Fibroblast of peridontal ligament (primary cell): ENCODE measurements around the gene ZNF714.
"Not testable (repeated sequence)": the region's sequence is repeated elsewhere in the genome, so short reads cannot be mapped to it uniquely, and the experiment has no call there.

Experiments
- DNase-seq: peaks from one replicate; pipeline ENCODE4 v3.0.0-alpha.2; 2010; ENCODE audit errors: extremely low read depth

ZNF714 gene

GRCh38 chr19:21130097-21130775, 48.2 kb downstream of the ZNF714 start:
- no peak for DNase-seq

- DNase-seq: no peak
Measured at GRCh38 chr19:21133633-21134032, 51.6 kb downstream of the ZNF714 start.

- no peak for DNase-seq
Measured at GRCh38 chr19:21134934-21135366, 52.9 kb downstream of the ZNF714 start.

DNA sequence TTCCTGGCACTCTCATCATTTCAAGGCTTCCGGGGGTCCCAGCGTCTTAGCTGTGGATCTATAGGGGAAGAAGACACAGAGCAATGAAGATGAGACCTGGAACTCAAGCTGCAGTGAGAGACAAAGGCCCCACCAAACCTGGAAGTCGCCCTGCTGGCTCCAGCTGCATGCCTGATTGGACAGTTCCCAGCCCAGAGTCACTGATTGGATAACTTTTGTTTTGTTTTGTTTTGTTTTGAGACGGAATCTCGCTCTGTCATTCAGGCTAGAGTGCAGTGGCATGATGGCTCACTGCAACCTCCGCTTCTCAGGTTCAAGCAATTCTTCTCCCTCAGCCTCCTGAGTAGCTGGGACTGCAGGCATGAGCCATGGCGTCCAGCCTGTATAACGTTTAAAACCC, 53.4 kb downstream of the ZNF714 start:
- DNase-seq: no peak

- no peak for DNase-seq
Measured at GRCh38 chr19:21138130-21138529, 56.1 kb downstream of the ZNF714 start.

GRCh38 chr19:21141006-21141405, 59.0 kb downstream of the ZNF714 start:
- DNase-seq: not testable (repeated sequence)

DNA sequence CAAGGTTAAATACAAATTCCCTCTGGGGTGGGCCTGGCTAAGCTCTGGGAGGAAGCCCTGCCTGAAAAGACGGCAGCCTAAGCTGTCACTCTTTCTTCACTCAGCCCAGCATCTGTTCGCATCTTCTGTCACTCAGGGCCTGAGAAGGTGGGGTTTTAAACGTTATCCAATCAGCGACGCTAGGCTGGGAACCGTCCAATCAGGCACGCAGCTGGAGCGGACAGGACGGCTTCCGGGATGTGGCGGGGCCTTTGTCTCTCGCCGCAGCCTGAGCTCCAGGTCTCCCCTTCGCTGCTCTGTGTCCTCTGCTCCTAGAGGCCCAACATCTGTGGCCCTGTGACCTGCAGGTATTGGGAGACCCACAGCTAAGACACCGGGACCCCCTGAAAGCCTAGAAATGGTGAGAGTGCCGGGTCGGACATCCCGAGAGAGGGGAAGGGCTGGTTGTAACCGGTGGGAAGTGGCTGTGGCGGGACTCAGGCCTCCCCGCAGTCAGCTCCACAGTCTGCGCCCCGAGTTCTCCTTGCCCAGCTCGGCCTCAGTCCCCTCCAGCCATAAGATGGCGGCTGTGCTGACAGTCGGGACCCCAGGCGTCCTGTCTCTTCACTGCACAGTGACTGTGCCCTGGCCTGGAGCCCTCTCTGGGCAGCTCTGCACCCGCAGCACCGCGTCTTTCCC, 59.9 kb downstream of the ZNF714 start, which contains the start of gene ZNF431:
ZNF431 (plus strand) TSS at position 254 of the 678 bp plus-strand sequence; CDS start at position 398, 144 bp downstream.
- DNase-seq: peak; percentile 94

GRCh38 chr19:21143428-21143827, 61.4 kb downstream of the ZNF714 start:
- DNase-seq: no peak

GRCh38 chr19:21143854-21144253, 61.9 kb downstream of the ZNF714 start:
- no peak for DNase-seq

DNA sequence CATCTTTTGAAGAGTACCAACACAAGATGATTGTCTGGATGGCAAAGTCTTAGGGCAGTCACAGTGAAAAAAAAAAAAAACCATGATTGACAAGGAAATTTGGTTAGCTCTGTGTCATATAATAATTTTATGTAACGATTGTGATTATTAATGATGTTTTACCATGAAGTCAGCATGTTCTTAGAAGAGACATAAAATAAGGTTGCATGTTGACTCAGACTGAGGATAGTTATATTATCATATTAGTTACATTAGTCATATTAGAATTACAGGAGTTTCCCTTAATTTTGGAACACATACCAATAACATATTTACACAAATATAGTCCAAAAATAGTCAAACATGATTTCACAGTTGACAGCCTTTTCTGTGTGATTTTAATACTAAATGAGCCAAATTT, 65.5 kb downstream of the ZNF714 start:
- no peak for DNase-seq

GRCh38 chr19:21148681-21149080, 66.7 kb downstream of the ZNF714 start:
- DNase-seq: no peak

GRCh38 chr19:21149877-21150276, 67.9 kb downstream of the ZNF714 start:
- DNase-seq: no peak

DNA sequence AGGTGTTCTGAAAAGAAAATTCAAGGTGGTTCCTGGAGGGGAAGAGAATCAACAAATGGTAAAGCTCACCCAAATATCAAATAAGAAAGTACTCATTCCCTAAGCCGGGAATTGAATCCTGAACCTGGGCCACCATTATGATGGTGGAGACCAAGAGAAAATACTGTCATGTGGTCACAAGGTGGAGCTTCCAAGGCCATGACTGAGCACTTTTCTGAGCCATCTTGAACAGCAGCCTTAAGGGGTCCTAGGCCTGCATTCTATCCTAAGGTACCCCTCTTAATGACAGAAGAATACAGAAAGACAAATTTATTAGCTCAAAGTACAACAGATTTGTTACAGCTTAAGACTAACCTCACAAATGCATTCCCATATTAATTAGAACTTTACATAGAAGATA, 69.5 kb downstream of the ZNF714 start:
- no peak for DNase-seq

- peak; percentile 34 for DNase-seq
Measured at GRCh38 chr19:21158523-21159135, 76.6 kb downstream of the ZNF714 start.

DNA sequence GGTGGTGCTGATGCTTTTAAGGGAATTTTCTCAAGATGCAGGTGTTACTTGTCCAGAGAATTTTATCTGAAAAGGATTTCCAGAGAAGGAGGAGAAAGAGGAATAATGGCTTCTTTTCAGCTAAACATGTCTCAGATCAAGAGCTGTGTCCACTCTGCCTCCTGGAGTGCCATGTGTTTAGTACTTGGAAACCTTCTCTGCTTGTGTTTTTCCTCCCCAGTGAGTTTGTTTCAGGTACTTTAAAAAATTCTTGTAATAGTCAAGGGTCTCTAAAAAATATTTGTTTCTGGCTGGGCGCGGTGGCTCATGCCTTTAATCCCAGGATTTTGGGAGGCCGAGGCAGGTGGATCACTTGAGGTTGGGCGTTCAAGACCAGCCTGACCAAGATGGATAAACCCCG, 82.5 kb downstream of the ZNF714 start:
- DNase-seq: no peak

DNA sequence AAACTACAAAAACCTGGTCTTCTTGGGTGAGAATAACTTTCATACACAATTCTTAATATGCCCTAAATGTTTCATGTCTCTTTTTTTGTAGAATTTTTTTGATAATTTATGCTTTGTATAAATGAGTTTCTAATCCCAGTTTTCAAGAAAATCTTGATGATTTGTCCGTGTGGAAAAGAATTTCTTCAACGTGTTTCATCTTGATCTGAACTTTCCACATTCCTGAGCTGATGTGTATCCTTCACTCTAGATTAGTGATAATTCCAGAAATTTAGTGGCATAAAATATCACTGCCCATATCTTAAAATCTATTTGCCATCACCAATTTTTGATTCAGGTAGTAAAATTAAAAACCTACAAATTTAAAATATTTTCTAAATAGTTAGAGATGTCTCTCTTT, 84.4 kb downstream of the ZNF714 start:
- no peak for DNase-seq
